GM12878 (cell line): ENCODE data around the gene PKN2. TPM values are rescaled to one million over a fixed set of nuclear protein-coding genes. Genes with fewer than 3 reads are reported as not detected.

Experiments used
- polyA plus RNA-seq, 11 experiments: library from polyadenylated mRNA; depleted of rRNA in 4 of 11; unstranded in 6 of 11; stranded (reverse) in 5 of 11; fragments of >200 nt; fragmentation: Nextera tagmentation in 4 of 11; fragmentation: Illumina TruSeq in 1 of 11; extraction: Ambion mirVana in 4 of 11; extraction: Trizol in 1 of 11; gene quantifications; 1 replicate in 1 of 11; 2 replicates in 10 of 11; pipeline versions ENCODE4 v1.2.1 to v1.2.3, GENCODE V29; 2011 to 2016; ENCODE audit warnings: inconsistent platforms in 2 of 11, missing spikeins in 2 of 11, low read depth in 1 of 11
- small RNA-seq: library from RNA; depleted of rRNA; stranded (forward); fragments of <200 nt; gene quantifications from one replicate; pipeline ENCODE3, GENCODE V24; 2014
- total RNA-seq, 4 experiments: library from RNA; depleted of rRNA in 3 of 4; stranded (reverse); fragments of >200 nt in 3 of 4; fragmentation: Illumina TruSeq in 1 of 4; extraction: Trizol in 1 of 4; gene quantifications; 2 replicates each; pipeline versions ENCODE4 v1.2.1 to v1.2.3, GENCODE V29; 2013 to 2021

The PKN2 gene
- total and polyA plus RNA-seq, 10 of the 15 experiments (the other 5 are each of a cell fraction or from before 2014, with no cell fraction given), result 2.6 to 18.3 (median 12.9) TPM

Small RNAs within 50 kb of the gene (small RNA-seq; reads per million reads assigned to genes)
- gene RNU6-125P, result not detected

Other genes with a start within 250 kb of the PKN2 start
- gene GTF2B, start 207.3 kb downstream of the PKN2 start, total RNA-seq (2014; rRNA removed), result 48.9 and 58.7 TPM in 2 replicates
- gene GTF2B, start 207.3 kb downstream of the PKN2 start, total RNA-seq (2014; rRNA removed; fragmentation: Illumina TruSeq; extraction: Trizol), result 67.2 and 69.0 TPM in 2 replicates
- gene GTF2B, start 207.3 kb downstream of the PKN2 start, total RNA-seq (2021), result 27.9 and 28.9 TPM in 2 replicates
- 61.9 and 82.5 TPM in 2 replicates for gene GTF2B, start 207.3 kb downstream of the PKN2 start, polyA plus RNA-seq (2011; rRNA removed)
- gene GTF2B, start 207.3 kb downstream of the PKN2 start, polyA plus RNA-seq (2014; fragmentation: Illumina TruSeq; extraction: Trizol), result 61.1 and 85.9 TPM in 2 replicates
- 10 to 100 TPM; 71.0 to 79.7 TPM for gene GTF2B, start 207.3 kb downstream of the PKN2 start, polyA plus RNA-seq (2014; fragmentation: Nextera tagmentation; extraction: Ambion mirVana)
- gene GTF2B, start 207.3 kb downstream of the PKN2 start, polyA plus RNA-seq (2014; rRNA removed), result 44.7 and 52.3 TPM in 2 replicates
- 10 to 100 TPM; 56.1 to 57.9 TPM for gene GTF2B, start 207.3 kb downstream of the PKN2 start, polyA plus RNA-seq (2016; fragmentation: Nextera tagmentation; extraction: Ambion mirVana)